GM10266 (cell line): ENCODE results near the gene SCYGR4.
"Not testable (repeated sequence)": the region's sequence is repeated elsewhere in the genome, so short reads cannot be mapped to it uniquely, and the experiment has no call there.

Experiments
- DNase-seq: peaks from one replicate; pipeline ENCODE4 v3.0.0; 2012; ENCODE audit errors: extremely low spot score
- CTCF ChIP-seq: IDR thresholded peaks from 2 replicates; pipeline ENCODE4 v1.5.1; 2012; ENCODE audit warnings: mild to moderate bottlenecking, low read depth; ENCODE audit not compliant: control insufficient read depth, insufficient read depth; ENCODE audit errors: missing control alignments

The SCYGR4 gene

GRCh38 chr2:227579791-227580190 lies 37.5 kb upstream of the SCYGR4 start:
- TF ChIP-seq CTCF, result no peak
- no peak for DNase-seq

DNA sequence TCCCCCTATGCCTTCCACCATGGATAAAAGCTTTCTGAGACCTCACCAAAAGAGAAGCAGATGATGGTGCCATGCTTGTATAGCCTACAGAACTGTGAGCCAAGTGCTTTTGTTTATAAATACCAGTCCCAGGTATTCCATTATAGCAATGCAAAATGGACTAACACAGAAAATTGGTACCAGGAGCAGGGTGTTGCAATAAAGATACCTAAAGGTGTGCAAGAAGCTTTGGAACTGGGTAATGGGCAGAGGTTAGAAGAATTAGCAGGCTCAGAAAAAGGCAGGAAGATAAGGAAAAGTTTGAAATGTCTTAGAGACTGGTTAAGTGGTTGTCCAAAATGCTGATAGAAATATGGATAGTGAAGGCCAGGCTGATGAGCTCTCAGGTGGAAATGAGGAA lies 34.9 kb upstream of the SCYGR4 start:
- no peak for TF ChIP-seq CTCF
- DNase-seq, result no peak

- no peak for TF ChIP-seq CTCF
- DNase-seq, result no peak
These were observed 24.5 kb upstream of the SCYGR4 start for GRCh38 chr2:227592694-227593387.

DNA sequence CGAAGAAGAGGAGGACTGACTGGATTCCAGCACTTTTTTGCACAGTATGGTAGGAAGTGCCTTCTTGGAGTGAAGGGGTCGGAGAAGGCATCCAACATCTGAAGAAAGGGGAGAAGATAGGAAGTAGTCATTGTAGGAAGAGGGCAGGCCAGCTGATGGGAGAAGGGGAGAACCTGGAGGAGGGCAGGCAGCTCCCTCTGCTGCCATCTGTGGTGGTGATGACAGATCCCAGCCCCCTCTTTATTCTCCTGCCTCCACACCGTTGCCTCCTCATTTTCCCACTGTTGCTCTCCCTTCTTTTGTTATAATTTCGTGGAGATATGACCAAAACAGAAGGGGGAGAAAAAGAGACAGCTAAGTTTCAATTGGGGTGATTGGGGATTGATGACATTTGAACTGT lies 21.5 kb upstream of the SCYGR4 start:
- no peak for DNase-seq
- no peak for TF ChIP-seq CTCF

GRCh38 chr2:227597036-227597435 lies 20.3 kb upstream of the SCYGR4 start:
- no peak for DNase-seq
- no peak for TF ChIP-seq CTCF

DNA sequence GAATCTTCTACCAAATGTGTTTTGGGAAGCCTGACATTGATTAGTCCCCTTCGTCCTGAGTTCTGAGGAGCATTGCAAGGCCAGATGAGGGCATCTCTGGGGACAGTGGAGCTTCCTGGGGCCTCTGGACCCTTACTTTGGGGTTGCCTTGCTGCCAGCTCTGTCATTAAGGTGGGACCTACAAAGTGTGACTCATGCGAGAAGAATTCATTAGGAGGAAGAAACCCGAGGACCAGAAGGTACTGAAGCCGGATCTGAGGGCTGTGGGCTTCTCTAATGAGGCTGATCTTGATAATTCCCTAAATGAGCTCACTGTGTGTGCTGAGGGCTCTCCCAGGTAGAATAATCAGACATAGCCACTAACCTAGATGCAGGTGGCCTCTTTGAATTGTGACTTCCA lies 19.3 kb upstream of the SCYGR4 start:
- no peak for DNase-seq
- TF ChIP-seq CTCF, result no peak

DNA sequence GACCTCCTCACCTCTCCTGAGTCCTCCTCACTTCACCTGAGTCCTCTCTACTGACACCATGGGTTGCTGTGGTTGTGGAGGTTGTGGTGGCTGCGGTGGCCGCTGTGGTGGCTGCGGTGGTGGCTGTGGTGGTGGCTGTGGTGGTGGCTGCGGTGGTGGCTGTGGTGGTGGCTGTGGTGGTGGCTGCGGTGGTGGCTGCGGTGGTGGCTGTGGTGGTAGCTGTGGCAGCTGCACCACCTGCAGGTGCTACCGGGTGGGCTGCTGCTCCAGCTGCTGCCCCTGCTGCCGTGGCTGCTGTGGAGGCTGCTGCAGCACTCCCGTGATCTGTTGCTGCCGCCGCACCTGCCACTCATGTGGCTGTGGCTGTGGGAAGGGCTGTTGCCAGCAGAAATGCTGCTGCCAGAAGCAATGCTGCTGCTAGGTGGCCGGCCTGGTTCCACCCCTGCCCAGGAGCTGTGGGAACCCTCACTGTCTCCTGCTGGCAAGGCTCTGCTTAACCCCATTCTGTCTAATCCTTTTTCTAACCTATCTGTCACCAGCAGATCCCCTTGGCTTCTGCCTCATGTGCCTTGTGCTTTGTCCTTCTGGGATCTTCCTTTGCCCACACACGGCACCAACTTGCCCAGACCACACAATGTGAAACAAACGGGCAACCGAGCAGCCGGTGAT lies 18.3 kb upstream of the SCYGR4 start, which contains the start of gene SCYGR2:
Gene SCYGR2 (plus strand): TSS at position 59 of the 669 bp plus-strand sequence. CDS start 0 bp downstream, at position 59.
- not testable (repeated sequence) for DNase-seq
